ENCODE results near the gene FAM118B. TPM values are rescaled to one million over a fixed set of nuclear protein-coding genes. Genes with fewer than 3 reads are reported as not detected.

FAM118B gene
- total RNA-seq, 1 experiment from 2014 or later: 41.6 TPM

- no peaks in the 10 kb centered on the region for H3K9me3 ChIP-seq (ENCODE audit: control insufficient read depth, insufficient read depth, low read depth, low read length)
- POLR2A ChIA-PET: no interaction called here
- in situ Hi-C loops (cut with HindIII; ENCODE audit: low pct_unique_long_range_greater_than_20kb, low sequenced_read_pairs) (no loop called here), intact Hi-C loops (cut with micrococcal nuclease; ENCODE audit: unreplicated experiment) (no loop called here)
- no peaks in the 10 kb centered on the region for H3K27me3 ChIP-seq (ENCODE audit: control insufficient read depth, insufficient read depth, low read length)
- peaks cover 2% of the 10 kb centered on the region; the same call in 1 of the 2 replicates for H3K36me3 ChIP-seq (ENCODE audit: control insufficient read depth, insufficient read depth, low read length)
- no peak for TF ChIP-seq SIN3A (IDR thresholded peaks at IDR 0.05; ENCODE audit: borderline replicate concordance, insufficient read depth, low read depth, low read length)
- TF ChIP-seq CTCF (IDR thresholded peaks at IDR 0.05): no peak
- TF ChIP-seq POLR2AphosphoS5 (IDR thresholded peaks at IDR 0.05; ENCODE audit: low read depth, low read length): no peak
- TF ChIP-seq REST (IDR thresholded peaks at IDR 0.05; ENCODE audit: insufficient read depth in 1 of 2, low read depth in 2 of 2, low read length in 1 of 2): no peak
- TF ChIP-seq TCF7L2 (IDR thresholded peaks at IDR 0.05; ENCODE audit: low read depth, low read length): no peak
- ATAC-seq (no peak), DNase-seq (ENCODE audit: low read depth, low spot score) (no peak)
- no TSS peak for BruUV-seq (replicated peaks)
- no peak overlapping the region for H3K27ac ChIP-seq (ENCODE audit: low read length)
- H3K4me3 ChIP-seq (ENCODE audit: low read depth in 2 of 2, low read length in 2 of 2): no peak overlapping the region
- CTCF ChIA-PET: interaction anchor here (0.5 kb wide), 1 partner anchor 455 kb away, joined by 8 read pairs; no protein-coding TSS in a partner anchor
- no peaks in the 10 kb centered on the region for H3K4me1 ChIP-seq (ENCODE audit: control insufficient read depth, insufficient read depth, low read length)
Observed at GRCh38 chr11:126191379-126192073, 20.1 kb upstream of the FAM118B start.

GRCh38 chr11:126192361-126192760 lies 19.2 kb upstream of the FAM118B start:
- Histone ChIP-seq H3K27ac (ENCODE audit: low read length) (no peak overlapping the region), H3K4me3 (ENCODE audit: low read depth in 2 of 2, low read length in 2 of 2) (no peak overlapping the region), H3K9me3 (ENCODE audit: control insufficient read depth, insufficient read depth, low read depth, low read length) (no peaks in the 10 kb centered on the region), H3K27me3 (ENCODE audit: control insufficient read depth, insufficient read depth, low read length) (no peaks in the 10 kb centered on the region), H3K36me3 (ENCODE audit: control insufficient read depth, insufficient read depth, low read length) (peaks cover 4% of the 10 kb centered on the region; the same call in 1 of the 2 replicates), H3K4me1 (ENCODE audit: control insufficient read depth, insufficient read depth, low read length) (no peaks in the 10 kb centered on the region)
- no peak for ATAC-seq
- in situ Hi-C loops (cut with HindIII; ENCODE audit: low pct_unique_long_range_greater_than_20kb, low sequenced_read_pairs): no loop called here
- POLR2A ChIA-PET: no interaction called here
- DNase-seq (ENCODE audit: low read depth, low spot score): no peak
- no peak for TF ChIP-seq TCF7L2 (IDR thresholded peaks at IDR 0.05; ENCODE audit: low read depth, low read length)
- no peak for TF ChIP-seq SIN3A (IDR thresholded peaks at IDR 0.05; ENCODE audit: borderline replicate concordance, insufficient read depth, low read depth, low read length)
- no peak for TF ChIP-seq REST (IDR thresholded peaks at IDR 0.05; ENCODE audit: insufficient read depth in 1 of 2, low read depth in 2 of 2, low read length in 1 of 2)
- TF ChIP-seq POLR2AphosphoS5 (IDR thresholded peaks at IDR 0.05; ENCODE audit: low read depth, low read length): no peak
- TF ChIP-seq CTCF (IDR thresholded peaks at IDR 0.05): no peak
- intact Hi-C loops (cut with micrococcal nuclease; ENCODE audit: unreplicated experiment): no loop called here
- no TSS peak for BruUV-seq (replicated peaks)
- CTCF ChIA-PET: interaction anchor here (0.6 kb wide), 1 partner anchor 267 kb away, joined by 3 read pairs; no protein-coding TSS in a partner anchor

Measured in Panc1 (cell line).